ENCODE measurements around the gene CBX7. TPM values are rescaled to one million over a fixed set of nuclear protein-coding genes. Genes with fewer than 3 reads are reported as not detected.

Gene CBX7
- total and polyA plus RNA-seq, 2 of the 4 experiments (the other 2 are of a cell fraction): 0.90 to 3.6 TPM

DNA sequence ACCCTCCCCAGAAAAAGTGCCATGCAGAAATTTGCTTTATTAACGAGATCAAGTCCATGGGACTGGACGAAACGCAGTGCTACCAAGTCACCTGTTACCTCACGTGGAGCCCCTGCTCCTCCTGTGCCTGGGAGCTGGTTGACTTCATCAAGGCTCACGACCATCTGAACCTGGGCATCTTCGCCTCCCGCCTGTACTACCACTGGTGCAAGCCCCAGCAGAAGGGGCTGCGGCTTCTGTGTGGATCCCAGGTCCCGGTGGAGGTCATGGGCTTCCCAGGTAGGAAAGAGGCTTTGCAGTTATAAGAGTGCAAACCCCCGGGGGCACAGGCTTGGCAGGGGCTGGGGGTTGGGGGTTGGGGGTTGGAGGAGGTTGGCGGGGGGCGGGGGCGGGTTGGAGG, 51.3 kb downstream of the CBX7 start:
- ATAC-seq (ENCODE audit: low read depth) (no peak), DNase-seq (no peak)
- 75% methylated on average over 4 of the region's 13 CpGs; no CpG with 5 or more reads in 1 of the 2 experiments for WGBS, 2 experiments (ENCODE audit: extremely low coverage in 2 of 2, insufficient read length in 1 of 2)
- H3K56ac ChIP-seq (ENCODE audit: extremely low read depth, insufficient read depth, low read length): no peak overlapping the region
- H3K18ac ChIP-seq (ENCODE audit: low read depth, low read length): no peak overlapping the region
- no peak overlapping the region for H2AK5ac ChIP-seq (ENCODE audit: low read depth, low read length)
- no peak overlapping the region for H2BK15ac ChIP-seq (ENCODE audit: low read depth, low read length)
- no peak overlapping the region for H2BK20ac ChIP-seq (ENCODE audit: low read depth, low read length)
- no peak overlapping the region for H3K14ac ChIP-seq (replicated peaks; ENCODE audit: low read depth, low read length)
- no peak overlapping the region for H3K4ac ChIP-seq (ENCODE audit: low read depth, low read length)
- ChIA-PET CTCF (interaction anchor here (1.3 kb wide), 1 partner anchor 14 kb away, joined by 5 read pairs; no protein-coding TSS in a partner anchor), POLR2A (ENCODE audit: unreplicated experiment) (no interaction called here)
- in situ Hi-C loops (cut with MboI; ENCODE audit: low sequenced_read_pairs): loop anchor here (25.0 kb wide), 1 partner anchor 239 kb away; the partner anchor contains the start of gene CBX6
- no peaks in the 10 kb centered on the region for H3K79me1 ChIP-seq (ENCODE audit: low read depth in 1 of 2, low read length in 2 of 2)
- no peak overlapping the region for H4K8ac ChIP-seq (ENCODE audit: low read depth in 2 of 2, low read length in 2 of 2)
- no peak overlapping the region for H3K9ac ChIP-seq (ENCODE audit: low read depth, low read length)
- no peak overlapping the region for H4K5ac ChIP-seq (ENCODE audit: low read depth, low read length)
- no peak overlapping the region for H3K23ac ChIP-seq (ENCODE audit: low read depth, low read length)
- peaks cover 4% of the 10 kb centered on the region for H3K4me1 ChIP-seq (ENCODE audit: control insufficient read depth, insufficient read depth, low read length)
- no peaks in the 10 kb centered on the region for H3K9me1 ChIP-seq (ENCODE audit: insufficient read depth, low read length)
- no peak overlapping the region for H3K4me2 ChIP-seq (ENCODE audit: low read depth, low read length)
- H3K9me3 ChIP-seq (ENCODE audit: control insufficient read depth, insufficient read depth, low read length): no peaks in the 10 kb centered on the region
- no peaks in the 10 kb centered on the region for H3K36me3 ChIP-seq (ENCODE audit: control insufficient read depth, insufficient read depth, low read length)
- H4K20me1 ChIP-seq (ENCODE audit: insufficient read depth, low read length): no peaks in the 10 kb centered on the region
- dilution Hi-C loops (cut with HindIII; ENCODE audit: low sequenced_read_pairs, unreplicated experiment): no loop called here
- H2AFZ ChIP-seq (replicated peaks; ENCODE audit: low read length, poor library complexity): no peak overlapping the region
- H2BK120ac ChIP-seq (ENCODE audit: low read depth, low read length): no peak overlapping the region
- BruUV-seq (replicated peaks): no TSS peak
- peaks cover 21% of the 10 kb centered on the region for H3K27me3 ChIP-seq (ENCODE audit: control insufficient read depth, insufficient read depth, low read length)
- H2AK9ac ChIP-seq (replicated peaks; ENCODE audit: low read depth, low read length, poor library complexity): no peak overlapping the region
- TF ChIP-seq CEBPB (IDR thresholded peaks at IDR 0.05; ENCODE audit: low read depth, low read length) (no peak), RAD21 (IDR thresholded peaks at IDR 0.05; ENCODE audit: low read length) (no peak), MXI1 (IDR thresholded peaks at IDR 0.05; ENCODE audit: borderline replicate concordance, low read depth, low read length) (no peak), BHLHE40 (IDR thresholded peaks at IDR 0.05; ENCODE audit: low read depth, low read length) (no peak), POLR2A (IDR thresholded peaks at IDR 0.05; ENCODE audit: low read depth, low read length) (no peak), RCOR1 (IDR thresholded peaks at IDR 0.05; ENCODE audit: insufficient replicate concordance, low read length) (no peak), SMC3 (IDR thresholded peaks at IDR 0.05; ENCODE audit: low read depth, low read length) (no peak), NFE2L2 (IDR thresholded peaks at IDR 0.05; ENCODE audit: low read depth, low read length) (no peak)
- TF ChIP-seq, protein P1, sequence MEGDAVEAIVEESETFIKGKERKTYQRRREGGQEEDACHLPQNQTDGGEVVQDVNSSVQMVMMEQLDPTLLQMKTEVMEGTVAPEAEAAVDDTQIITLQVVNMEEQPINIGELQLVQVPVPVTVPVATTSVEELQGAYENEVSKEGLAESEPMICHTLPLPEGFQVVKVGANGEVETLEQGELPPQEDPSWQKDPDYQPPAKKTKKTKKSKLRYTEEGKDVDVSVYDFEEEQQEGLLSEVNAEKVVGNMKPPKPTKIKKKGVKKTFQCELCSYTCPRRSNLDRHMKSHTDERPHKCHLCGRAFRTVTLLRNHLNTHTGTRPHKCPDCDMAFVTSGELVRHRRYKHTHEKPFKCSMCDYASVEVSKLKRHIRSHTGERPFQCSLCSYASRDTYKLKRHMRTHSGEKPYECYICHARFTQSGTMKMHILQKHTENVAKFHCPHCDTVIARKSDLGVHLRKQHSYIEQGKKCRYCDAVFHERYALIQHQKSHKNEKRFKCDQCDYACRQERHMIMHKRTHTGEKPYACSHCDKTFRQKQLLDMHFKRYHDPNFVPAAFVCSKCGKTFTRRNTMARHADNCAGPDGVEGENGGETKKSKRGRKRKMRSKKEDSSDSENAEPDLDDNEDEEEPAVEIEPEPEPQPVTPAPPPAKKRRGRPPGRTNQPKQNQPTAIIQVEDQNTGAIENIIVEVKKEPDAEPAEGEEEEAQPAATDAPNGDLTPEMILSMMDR (conservative IDR thresholded peaks at IDR 0.05; ENCODE audit: low read depth, low read length): no peak
- TF ChIP-seq, protein P2, sequence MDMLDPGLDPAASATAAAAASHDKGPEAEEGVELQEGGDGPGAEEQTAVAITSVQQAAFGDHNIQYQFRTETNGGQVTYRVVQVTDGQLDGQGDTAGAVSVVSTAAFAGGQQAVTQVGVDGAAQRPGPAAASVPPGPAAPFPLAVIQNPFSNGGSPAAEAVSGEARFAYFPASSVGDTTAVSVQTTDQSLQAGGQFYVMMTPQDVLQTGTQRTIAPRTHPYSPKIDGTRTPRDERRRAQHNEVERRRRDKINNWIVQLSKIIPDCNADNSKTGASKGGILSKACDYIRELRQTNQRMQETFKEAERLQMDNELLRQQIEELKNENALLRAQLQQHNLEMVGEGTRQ (IDR thresholded peaks at IDR 0.05; ENCODE audit: low read depth, low read length): no peak
- TF ChIP-seq, protein P3, sequence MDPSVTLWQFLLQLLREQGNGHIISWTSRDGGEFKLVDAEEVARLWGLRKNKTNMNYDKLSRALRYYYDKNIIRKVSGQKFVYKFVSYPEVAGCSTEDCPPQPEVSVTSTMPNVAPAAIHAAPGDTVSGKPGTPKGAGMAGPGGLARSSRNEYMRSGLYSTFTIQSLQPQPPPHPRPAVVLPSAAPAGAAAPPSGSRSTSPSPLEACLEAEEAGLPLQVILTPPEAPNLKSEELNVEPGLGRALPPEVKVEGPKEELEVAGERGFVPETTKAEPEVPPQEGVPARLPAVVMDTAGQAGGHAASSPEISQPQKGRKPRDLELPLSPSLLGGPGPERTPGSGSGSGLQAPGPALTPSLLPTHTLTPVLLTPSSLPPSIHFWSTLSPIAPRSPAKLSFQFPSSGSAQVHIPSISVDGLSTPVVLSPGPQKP (IDR thresholded peaks at IDR 0.05; ENCODE audit: borderline replicate concordance, low read depth, low read length): no peak
- H2BK5ac ChIP-seq (ENCODE audit: low read depth, low read length, poor library complexity, severe bottlenecking): no peak overlapping the region
- H3K4me3 ChIP-seq (ENCODE audit: insufficient read depth, low read depth, low read length): no peak overlapping the region
- H4K91ac ChIP-seq (ENCODE audit: insufficient read depth, low read depth, low read length): no peak overlapping the region
- intact Hi-C loops (cut with micrococcal nuclease): no loop called here
- H3K27ac ChIP-seq (ENCODE audit: insufficient read depth, low read length): no peak overlapping the region

Data from IMR-90 (cell line).